GM19468 (cell line): ENCODE measurements around the gene ANXA11.

Source experiments
- ATAC-seq: cut with Tn5 transposase; IDR thresholded peaks from one replicate; pipeline ENCODE4 v1.9.1; 2021; ENCODE audit warnings: mild to moderate bottlenecking, moderate library complexity, moderate number of reproducible peaks; ENCODE audit not compliant: unreplicated experiment; ENCODE audit errors: extremely low read depth

The ANXA11 gene

DNA sequence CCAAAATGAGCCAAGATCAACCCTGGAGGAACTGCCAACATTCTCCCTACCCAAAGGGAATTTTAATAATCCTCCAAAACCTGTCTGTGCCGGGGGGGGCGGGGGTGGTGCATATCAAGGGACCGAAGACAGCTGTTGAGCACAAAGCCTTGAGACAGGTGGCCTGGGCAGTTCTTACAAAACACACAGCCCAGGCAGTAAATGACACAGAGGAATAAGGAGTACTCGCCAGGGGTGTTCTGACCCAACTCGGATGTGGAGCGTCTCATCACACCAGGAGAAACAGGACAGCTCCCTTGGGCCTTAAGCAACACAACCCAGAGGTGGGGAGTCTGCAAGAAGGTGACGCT is 37.2 kb downstream of the ANXA11 start:
- no peak for ATAC-seq

DNA sequence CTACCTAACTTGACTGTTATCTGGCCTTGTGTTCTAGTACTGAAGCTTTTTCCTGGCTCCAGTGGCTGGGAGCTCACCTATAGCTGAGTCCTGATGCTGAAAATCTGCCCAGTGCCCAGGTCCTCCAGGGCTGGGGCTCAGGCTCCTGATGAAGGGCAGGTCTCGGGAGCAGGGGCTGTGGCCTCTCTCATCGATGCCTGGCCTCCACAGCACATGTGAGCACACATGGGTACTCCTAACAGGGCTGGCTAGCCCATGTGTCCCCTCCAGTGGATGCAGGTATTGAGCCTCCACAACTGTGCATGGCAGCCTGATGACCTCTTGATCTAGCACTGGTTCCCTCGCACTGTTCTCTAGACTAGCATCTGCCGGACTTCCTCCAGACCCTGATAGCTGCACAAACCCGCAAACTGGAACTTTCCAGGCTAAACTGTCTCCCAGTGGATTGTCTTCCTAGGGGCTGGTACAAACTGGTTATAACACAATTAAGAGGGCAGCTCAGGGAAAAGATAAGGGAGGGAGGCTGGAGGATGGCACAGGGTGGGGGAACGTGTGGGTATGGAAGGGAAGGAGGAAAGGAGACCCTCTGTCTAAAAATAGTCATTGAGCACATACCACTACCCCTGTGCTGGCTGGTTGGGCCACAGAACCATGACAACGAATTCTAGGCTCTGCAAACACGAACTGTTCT is 37.7 kb downstream of the ANXA11 start:
- no peak for ATAC-seq

DNA sequence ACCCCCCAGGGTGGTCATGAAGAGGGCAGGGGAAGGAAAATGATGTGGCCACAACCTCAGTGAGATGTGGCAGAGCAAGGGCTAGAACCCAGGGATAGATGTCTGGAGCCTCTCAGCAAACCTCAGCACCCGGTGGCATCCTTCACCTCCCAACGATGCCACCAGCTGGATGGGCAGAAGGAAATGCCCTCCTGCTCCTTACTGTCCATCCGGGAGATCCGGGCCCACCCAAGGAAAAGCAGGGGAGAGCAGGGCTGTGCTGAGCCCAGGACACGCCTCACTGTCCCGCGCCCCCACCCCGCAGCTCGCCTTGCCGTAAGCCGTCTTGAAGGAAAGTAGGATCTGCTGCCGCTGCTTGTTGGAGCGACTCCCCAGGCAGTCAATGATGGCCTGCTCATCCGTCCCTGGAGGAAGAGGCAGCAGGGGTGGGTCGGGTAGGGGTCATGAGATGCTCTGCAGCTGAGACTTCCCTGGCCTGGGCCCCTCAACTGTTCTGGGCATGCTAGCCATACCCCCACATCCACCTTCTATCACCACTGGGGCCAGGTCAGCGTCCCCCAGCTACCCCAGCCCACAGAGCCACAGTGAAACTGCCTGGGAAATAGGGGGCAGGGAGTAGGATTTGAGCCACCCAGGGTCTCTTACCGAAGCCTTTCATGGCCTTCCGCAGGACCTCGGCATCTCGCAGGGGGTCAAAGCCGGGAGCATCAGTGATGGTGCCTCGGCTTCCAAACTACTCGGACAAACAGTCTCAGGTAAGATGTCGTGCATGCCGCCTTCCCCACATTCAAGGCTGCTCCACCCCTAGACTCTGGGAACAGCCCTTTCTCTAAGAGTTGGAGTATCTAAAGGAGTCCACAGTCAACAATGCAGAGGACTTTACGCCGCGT is 38.5 kb downstream of the ANXA11 start:
- ATAC-seq = no peak

DNA sequence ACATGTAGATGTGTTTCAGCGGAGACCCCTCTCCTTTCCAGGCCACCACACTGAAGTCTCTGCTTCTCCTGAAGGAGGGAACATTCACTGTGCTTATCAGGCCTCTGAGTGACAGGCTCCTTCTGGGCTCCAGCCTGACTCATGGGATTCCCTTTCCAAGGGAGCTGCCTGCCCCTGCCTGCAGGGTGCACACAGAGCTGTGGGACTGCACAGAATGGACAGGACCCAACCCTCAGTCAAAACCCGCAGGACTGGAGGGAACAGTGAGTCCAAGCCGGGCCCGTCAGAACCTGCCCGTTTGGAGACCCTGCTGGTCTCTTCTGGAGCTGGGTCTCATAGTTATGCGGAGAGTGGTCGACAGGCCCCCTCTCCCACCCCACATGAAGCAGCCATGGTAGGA is 40.2 kb downstream of the ANXA11 start:
- no peak for ATAC-seq

DNA sequence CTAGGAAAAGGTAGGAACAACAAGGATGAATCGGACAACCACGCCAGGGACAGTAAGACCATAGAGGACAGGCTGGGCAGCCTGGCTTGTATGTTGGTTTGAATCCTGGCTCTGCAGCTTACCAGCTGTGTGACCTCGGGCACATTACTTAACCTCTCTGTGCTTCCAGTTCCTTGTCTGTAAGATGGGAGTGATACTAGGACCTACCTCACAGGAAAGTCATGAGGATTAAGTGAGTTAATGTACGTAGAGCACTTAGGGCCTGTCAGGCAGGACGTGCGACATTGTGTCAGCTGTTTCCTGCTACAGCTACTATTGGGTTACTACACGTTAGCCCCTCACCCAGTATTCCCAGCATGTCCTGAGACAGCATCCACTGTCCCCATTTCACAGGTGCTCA is 40.7 kb downstream of the ANXA11 start:
- ATAC-seq = no peak

DNA sequence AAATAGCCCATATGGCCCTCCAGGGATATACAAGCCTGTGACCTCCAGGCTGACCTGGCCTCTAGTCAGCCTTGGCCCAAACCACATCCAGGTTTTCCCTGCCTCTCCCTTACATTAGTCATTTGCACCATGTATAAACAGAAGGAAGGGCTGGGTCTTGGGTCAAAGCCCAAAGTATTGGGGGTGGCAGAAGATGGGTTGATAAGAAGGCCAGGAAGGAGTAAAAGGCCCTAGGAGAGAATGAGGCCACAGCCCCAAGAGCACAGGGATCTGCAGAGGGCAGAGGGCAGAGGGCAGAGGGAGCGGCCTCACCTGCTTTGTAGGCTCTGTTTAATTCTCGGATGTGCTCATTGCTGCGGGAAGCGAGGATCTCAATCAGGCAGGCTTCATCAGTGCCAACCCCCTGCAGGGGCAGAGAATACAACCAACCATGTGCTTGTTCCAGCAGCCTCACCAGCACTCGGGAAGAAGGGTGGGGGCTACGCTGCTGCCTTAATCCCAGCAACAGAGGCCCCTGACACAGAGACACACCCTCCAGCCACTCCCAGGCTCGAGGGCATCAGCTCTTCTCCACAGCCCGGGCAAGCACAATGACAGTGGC is 41.5 kb downstream of the ANXA11 start:
- ATAC-seq = no peak

DNA sequence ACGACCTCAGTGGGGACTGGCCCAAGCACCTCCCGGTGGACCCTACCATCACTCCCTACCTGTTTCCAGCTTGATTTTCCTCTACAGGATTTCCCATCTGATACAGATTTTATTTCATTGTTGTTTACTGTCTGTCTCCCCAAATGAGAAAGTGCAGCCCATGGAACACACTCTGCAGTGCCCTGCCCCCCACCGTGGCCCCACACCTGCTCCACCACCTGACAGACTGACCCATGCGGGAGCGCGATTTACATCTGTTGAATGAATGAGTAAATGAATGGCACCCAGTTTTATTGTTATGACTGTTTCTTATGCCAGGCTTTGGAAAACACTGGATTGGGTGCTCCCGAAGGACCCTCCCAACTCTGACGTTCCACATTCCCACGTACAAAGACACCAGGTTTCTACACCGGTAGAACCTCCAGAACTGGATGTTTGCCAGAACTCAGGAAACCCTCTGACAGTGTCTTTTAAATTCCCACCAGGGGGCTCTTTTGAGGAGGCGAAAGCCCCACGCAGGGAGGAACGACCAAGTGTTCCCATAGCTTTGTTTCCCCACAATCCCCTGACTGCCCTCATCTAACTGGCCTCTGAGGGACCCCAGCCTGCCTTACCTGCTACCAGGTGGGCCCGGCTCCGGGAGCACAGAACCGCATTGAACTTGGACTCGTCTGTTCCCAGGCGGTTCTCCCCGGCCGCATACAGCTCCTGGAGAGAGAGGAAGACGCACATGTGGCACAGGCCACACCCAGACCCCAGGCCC is 43.8 kb downstream of the ANXA11 start:
- ATAC-seq = no peak

DNA sequence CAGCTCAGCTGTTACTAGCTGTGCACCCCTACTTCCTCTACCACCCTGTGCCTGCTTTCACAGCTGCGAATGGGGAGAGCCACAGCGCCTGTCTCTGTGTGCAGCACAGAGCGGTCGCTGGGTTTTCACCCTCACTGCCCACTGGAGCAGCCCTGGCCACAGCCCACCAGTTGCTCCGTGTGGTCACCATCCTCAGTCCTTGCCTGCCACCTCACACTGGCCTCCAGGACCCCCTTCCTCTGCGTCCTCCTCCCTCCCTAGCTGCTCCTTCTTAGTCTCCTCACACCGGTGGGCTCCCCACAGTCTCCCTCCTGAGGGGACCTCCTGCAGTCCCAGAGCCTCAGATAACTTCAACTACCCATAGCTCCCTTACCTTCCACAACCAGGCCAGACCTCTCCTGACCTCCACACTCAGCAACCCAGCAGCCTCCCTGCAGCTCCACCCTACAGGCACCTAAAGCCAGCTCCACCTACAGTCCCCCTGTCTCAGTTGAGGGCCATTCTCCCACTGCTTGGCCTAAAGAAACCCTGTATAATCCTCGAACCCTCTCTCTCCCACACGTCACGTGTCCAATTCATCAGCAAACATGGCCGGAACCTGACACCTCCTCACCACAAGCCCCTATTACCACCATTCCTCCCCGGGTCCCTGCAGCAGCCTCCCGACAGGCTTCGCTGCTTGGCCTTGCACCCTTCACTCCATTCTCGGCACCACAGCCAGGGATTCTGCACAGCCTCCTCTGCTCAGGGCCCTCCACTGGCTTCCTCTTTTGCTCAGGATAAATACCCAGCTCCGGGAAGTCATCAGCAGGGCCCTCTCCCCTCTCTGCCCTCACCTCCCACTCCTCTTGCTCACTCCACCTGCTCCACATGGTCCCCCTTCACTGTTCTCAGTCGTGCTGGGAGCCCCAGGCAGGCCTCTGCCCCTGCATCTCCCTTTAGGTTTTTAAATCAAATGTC is 44.7 kb downstream of the ANXA11 start:
- no peak for ATAC-seq

DNA sequence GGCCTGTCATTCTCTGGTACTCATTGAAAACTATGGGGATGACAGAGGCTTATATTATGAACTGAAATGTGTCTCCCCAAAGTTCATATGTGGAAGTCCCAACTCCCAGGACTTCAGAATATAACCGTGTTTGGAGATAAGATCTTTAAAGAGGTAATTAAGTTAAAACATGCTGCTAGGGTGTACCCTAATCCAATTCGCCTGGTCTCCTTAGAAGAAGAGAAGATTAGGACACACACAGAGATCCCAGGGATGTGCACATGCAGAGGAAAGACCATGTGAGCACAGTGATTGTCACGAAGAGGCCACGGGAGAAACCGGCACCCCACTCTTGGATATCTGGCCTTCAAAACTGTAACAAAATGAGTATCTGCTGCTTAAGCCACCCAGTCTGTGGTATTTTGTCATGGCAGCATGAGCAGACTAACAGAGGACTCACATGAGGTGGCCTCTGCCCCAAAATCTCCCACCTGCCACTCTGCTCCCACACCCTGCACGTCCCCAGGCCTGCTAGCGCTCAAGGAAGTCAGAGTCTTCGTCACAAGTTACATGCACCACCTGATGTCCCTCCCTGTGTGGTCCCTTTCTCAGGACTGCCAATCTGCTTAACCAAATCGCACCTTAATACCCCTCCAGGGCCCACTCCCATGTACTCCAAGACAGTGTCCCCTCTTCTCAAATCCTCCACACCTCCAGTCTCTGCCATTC is 46.0 kb downstream of the ANXA11 start:
- no peak for ATAC-seq

DNA sequence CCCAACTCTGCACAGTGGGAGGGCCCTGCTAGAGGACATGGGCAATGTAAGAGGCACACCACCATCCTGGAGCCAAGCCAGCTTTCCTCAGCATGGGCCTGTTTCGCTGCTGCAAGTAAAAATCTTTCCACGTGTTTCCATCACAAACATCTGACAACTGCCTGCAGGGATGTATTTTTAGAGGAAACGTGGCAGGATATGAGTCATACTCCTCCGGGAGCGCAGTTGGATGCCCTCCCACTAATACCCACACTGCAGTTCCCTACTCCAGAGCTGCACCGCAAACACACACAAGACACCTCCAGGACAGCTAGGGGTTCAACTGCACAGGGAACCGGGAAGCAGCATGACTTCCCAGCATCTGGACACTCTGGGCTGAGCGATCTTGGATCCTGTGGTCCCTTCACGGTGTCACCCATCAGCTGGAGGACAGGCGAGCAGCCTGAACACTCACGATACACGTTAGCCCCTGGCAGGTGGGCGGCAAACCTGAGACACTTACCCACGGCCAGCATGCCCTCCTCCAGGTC is 46.7 kb downstream of the ANXA11 start:
- ATAC-seq = no peak

DNA sequence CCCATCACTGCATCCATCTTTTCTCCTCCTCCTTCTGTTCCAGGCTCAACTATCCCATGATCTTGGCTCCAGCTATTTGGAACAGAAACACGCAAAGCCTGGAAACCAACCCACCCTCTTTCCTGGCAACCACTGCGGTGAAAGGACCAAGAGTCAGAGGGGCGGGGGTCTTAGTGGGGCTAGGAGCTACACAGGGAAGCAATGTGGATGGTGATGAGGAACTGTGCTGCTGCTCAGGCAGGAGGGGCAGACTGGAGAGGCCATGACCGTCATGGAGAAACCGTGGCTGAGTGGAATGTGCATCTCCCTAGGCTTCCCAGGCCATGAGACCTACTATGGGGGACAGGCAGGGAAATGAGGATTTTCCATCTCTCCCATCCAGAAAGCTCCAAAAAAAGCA is 47.2 kb downstream of the ANXA11 start:
- no peak for ATAC-seq

DNA sequence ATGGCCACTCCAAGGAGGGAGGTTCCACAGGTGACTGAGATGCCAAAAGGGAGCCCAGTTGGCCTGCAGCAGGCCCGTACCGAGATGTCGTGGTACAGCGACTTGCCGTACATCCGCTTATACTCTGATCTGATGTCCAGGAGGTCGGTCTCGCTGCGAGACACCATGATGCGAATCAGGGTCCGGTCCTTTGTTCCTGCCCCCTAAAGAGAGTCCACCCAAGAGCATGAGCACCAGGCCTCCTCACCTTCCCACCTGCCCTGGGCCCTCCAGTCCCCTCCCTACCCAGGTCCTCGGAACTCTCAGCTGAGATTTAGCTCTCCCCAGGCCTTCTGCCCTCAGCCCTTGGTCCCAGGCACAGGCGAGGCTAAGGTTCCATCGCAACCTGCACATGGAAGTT is 47.8 kb downstream of the ANXA11 start:
- ATAC-seq = no peak

DNA sequence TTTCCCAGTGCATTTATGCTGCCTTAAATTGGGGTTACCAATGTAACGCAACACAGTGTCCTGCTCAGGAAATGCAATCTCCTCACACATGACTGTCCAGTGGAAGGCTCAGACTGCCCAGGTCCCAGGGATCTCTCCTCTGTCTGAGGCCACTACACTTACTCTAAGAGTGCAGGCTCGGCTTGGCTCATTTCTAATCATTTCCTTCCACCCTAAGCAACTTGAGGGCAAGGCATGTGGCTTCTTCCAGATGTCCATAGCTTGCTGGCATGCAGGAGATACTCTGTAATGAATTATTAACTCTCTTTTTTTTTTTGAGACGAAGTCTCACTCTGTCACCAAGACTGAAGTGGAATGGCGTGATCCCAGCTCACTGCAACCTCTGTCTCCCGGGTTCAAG is 49.1 kb downstream of the ANXA11 start:
- ATAC-seq = no peak

DNA sequence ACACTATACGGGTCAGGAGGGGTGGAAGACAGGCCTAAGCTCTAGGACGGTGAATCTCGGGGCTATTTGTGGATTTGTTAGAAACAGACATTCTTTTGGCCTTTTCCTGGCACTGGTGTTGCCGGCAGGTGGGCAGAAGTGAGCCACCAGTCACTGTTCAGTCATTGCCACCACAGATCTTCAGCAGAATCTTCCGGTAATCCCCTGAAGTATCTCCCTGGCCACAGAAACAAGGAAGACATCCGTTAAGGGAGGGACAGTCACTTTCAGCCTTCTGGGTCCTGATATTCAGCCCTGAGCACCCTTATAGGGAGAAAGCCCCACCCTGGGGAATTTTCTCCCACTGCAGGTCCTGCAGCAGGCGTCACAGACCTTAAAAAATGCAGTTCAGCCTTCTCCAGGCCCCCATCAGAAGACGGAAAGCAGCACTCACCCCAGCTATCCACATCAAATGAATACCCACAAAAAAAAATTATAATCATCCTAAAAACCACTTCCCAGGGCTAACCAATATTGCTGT is 49.6 kb downstream of the ANXA11 start:
- no peak for ATAC-seq

DNA sequence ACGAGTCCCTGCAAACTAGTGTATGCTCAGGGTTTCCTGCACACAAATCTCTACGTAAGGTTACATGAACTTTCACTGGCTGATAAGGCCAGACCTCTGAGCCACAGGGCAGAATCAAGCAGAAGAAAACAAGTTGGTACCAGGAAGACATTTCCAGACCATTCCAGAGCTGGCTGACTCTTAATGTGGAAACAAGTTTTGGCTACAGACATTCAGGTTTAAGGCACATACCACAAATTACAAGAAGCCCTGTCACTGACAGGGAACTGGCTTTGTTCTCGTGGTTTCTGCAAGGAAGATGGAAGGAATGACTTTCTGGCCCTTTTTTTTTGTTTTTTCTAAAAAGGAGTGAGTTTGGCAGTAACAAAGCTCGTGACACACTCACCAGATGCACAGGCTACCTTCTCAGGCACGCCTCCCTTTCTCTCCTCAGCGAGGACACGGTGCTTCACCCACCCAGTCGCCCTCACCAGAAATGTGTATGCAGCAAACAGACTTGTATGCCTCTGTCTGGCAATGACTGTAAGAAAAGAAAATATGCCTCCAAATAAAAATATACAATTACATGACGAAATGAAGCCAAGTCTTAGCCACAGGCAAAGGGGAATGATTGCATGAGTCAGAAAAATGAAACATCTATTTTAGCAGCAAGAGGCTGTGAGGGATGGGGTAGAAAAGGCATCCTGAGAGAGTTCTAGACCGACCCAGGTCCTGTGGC is 50.2 kb downstream of the ANXA11 start:
- no peak for ATAC-seq

DNA sequence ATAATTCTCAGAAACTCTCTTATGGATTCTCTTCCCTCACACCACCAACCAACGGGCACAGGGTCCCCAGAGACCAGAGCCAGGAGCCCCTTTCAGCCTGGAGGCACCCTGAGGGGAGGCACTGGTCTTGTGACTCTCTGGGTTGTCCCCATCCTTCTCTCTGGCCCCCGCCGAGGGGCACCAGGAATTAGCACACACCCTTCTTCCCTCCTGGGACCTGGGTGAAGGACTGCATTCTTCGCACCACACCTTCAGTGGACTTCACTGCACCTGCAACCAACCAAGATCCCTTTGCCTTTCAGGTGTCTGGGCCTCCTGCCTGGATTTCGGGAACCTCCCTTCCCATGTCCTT is 50.7 kb downstream of the ANXA11 start:
- ATAC-seq = no peak

DNA sequence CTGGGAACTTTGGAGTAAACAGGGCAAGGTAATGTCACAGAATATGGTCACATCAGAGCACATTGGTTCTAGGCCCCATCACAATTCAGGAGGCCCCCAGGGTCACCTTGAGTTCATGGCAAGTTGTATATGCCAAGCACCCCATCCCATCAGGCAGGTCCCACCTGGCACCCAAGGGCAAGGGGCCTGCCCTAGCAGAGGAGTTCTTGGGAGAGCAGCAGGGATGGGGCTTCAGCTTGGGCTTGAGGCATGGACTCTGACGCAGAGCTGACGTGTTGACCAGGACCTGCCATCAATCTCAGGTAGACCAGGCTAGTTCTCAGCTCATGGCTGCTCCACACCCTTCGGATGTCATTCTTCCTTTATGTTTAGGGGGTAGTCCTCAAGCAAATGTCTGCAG is 51.9 kb downstream of the ANXA11 start:
- ATAC-seq = no peak

DNA sequence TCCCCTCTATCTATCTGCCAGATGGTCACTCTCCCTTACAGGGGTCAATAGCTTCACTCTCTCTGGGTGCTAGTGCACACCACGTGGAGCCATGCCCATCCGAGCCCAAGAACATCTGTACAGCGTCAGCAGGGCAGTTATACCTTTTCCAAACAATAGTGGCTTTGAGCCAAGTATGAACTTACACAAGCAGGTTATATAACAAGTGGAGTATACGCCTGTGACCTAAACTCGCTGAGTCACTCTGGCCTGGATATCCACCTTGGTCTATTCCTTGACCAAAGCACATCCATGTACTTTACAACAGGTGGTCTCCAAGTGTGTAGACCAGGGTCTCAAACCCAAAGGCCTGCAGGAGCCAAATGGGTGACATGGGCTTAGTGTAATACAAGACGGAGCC is 52.5 kb downstream of the ANXA11 start:
- no peak for ATAC-seq
